Measurements from ENCODE around the gene CELSR1. TPM values are rescaled to one million over a fixed set of nuclear protein-coding genes. Genes with fewer than 3 reads are reported as not detected.

The CELSR1 gene
- polyA plus RNA-seq, 1 experiment, result 1.0 TPM

GRCh38 chr22:46331496-46331895 lies 205.9 kb downstream of the CELSR1 start:
- Histone ChIP-seq H3K36me3 (ENCODE audit: control insufficient read depth, insufficient read depth, low read length) (no peaks in the 10 kb centered on the region; the same call in 1 of the 2 replicates), H3K27me3 (ENCODE audit: control insufficient read depth, insufficient read depth, low read length) (no peaks in the 10 kb centered on the region), H3K4me3 (ENCODE audit: low read depth, low read length) (no peak overlapping the region)
- no peak for DNase-seq (ENCODE audit: low read depth)
- no peak for TF ChIP-seq CTCF (IDR thresholded peaks at IDR 0.05; ENCODE audit: insufficient read depth, low read depth, low read length)
- ChIA-PET CTCF (interaction anchor here (0.7 to 2.5 kb wide), 3 partner anchors 36 to 210 kb away, joined by 3 to 10 read pairs (median 3); no protein-coding TSS in a partner anchor), POLR2A (no interaction called here)

DNA sequence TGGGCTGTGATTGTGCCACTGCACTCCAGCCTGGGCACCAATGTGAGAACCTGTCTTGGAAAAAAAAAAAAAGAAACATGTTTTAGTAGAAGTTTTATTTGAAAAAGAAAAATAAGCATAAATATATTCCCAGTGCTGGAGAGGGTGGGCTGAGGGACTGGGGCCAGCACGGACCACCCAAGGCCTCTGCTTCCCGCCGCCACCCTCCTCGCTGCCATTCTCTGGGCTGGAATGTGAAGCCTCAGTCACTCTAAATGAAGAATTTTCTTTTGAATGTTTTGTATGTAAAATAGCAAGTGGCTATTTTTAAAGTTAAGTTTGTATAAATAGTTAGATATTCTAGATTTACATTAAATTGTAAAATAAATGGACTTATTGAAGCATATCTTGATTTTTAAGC lies 207.0 kb downstream of the CELSR1 start:
- Histone ChIP-seq H3K4me3 (ENCODE audit: low read depth, low read length) (no peak overlapping the region), H3K27me3 (ENCODE audit: control insufficient read depth, insufficient read depth, low read length) (no peaks in the 10 kb centered on the region), H3K36me3 (ENCODE audit: control insufficient read depth, insufficient read depth, low read length) (peaks cover 3% of the 10 kb centered on the region; the same call in 1 of the 2 replicates)
- no peak for DNase-seq (ENCODE audit: low read depth)
- POLR2A ChIA-PET, result no interaction called here
- TF ChIP-seq CTCF (IDR thresholded peaks at IDR 0.05; ENCODE audit: insufficient read depth, low read depth, low read length), result no peak
- CTCF ChIA-PET, result interaction anchor here (1.1 to 3.5 kb wide), 3 partner anchors 15 to 209 kb away, joined by 3 to 13 read pairs (median 10); no protein-coding TSS in a partner anchor

- H3K27me3 ChIP-seq (ENCODE audit: control insufficient read depth, insufficient read depth, low read length), result no peaks in the 10 kb centered on the region
- H3K4me3 ChIP-seq (ENCODE audit: low read depth, low read length), result no peak overlapping the region
- ChIA-PET CTCF (interaction anchor here (1.0 to 3.5 kb wide), 4 partner anchors 14 to 224 kb away, joined by 3 to 13 read pairs (median 7); no protein-coding TSS in a partner anchor), POLR2A (no interaction called here)
- TF ChIP-seq CTCF (IDR thresholded peaks at IDR 0.05; ENCODE audit: insufficient read depth, low read depth, low read length), result no peak
- no peak for DNase-seq (ENCODE audit: low read depth)
- H3K36me3 ChIP-seq (ENCODE audit: control insufficient read depth, insufficient read depth, low read length), result peaks cover 3% of the 10 kb centered on the region; the same call in 1 of the 2 replicates
Observed at GRCh38 chr22:46329616-46330015, 207.8 kb downstream of the CELSR1 start.

- DNase-seq (ENCODE audit: low read depth), result no peak
- POLR2A ChIA-PET, result no interaction called here
- no peak for TF ChIP-seq CTCF (IDR thresholded peaks at IDR 0.05; ENCODE audit: insufficient read depth, low read depth, low read length)
- Histone ChIP-seq H3K4me3 (ENCODE audit: low read depth, low read length) (no peak overlapping the region), H3K27me3 (ENCODE audit: control insufficient read depth, insufficient read depth, low read length) (no peaks in the 10 kb centered on the region), H3K36me3 (ENCODE audit: control insufficient read depth, insufficient read depth, low read length) (peaks cover 3% of the 10 kb centered on the region; the same call in 1 of the 2 replicates)
- CTCF ChIA-PET, result interaction anchor here (1.0 to 3.5 kb wide), 3 partner anchors 13 to 223 kb away, joined by 4 to 13 read pairs (median 10); no protein-coding TSS in a partner anchor
Observed at GRCh38 chr22:46328797-46329196, 208.6 kb downstream of the CELSR1 start.

GRCh38 chr22:46327691-46328465 lies 209.5 kb downstream of the CELSR1 start:
- CTCF ChIA-PET, result interaction anchor here (3.0 to 3.5 kb wide), 2 partner anchors 12 to 206 kb away, joined by 10 to 13 read pairs; no protein-coding TSS in a partner anchor
- no peak for TF ChIP-seq CTCF (IDR thresholded peaks at IDR 0.05; ENCODE audit: insufficient read depth, low read depth, low read length)
- H3K36me3 ChIP-seq (ENCODE audit: control insufficient read depth, insufficient read depth, low read length), result peaks cover 5% of the 10 kb centered on the region; the same call in 1 of the 2 replicates

More at GRCh38 chr22:46327691-46328465, 209.5 kb downstream of the CELSR1 start:
- Histone ChIP-seq H3K4me3 (ENCODE audit: low read depth, low read length) (no peak overlapping the region), H3K27me3 (ENCODE audit: control insufficient read depth, insufficient read depth, low read length) (no peaks in the 10 kb centered on the region)
- POLR2A ChIA-PET, result no interaction called here
- DNase-seq (ENCODE audit: low read depth), result no peak
